SK-N-SH (cell line): ENCODE measurements around the gene STXBP1.

Experiments used
- EZH2phosphoT487 ChIP-seq: fragments of 200-600 bp; sonication (generic); IDR thresholded peaks from 2 replicates; pipeline ENCODE4 v1.6.1; 2017; ENCODE audit warnings: low read depth, mixed run types, mild to moderate bottlenecking, antibody characterized with exemption, moderate library complexity, borderline replicate concordance
- FOXJ3 ChIP-seq: sonication (generic); formaldehyde crosslinking; IDR thresholded peaks from 2 replicates; pipeline ENCODE4 v1.5.1; 2020; ENCODE audit warnings: mild to moderate bottlenecking, missing genetic modification reagents
- GABPA ChIP-seq: IDR thresholded peaks from 2 replicates; pipeline ENCODE4 v1.4.0; 2012; ENCODE audit warnings: low read depth, mild to moderate bottlenecking
- MXI1 ChIP-seq: IDR thresholded peaks from 2 replicates; pipeline ENCODE4 v1.6.1; 2012; ENCODE audit warnings: mild to moderate bottlenecking, low read depth, low read length, improper control_type of control experiment
- NRF1 ChIP-seq: IDR thresholded peaks from 2 replicates; pipeline ENCODE4 v1.6.1; 2012; ENCODE audit warnings: low read depth, mild to moderate bottlenecking, low read length
- POLR2AphosphoS5 ChIP-seq: IDR thresholded peaks from 2 replicates; pipeline ENCODE4 v1.6.1; 2012; ENCODE audit warnings: low read depth, low read length
- RXRA ChIP-seq: IDR thresholded peaks from 2 replicates; pipeline ENCODE4 v1.4.0; 2012; ENCODE audit warnings: low read depth, mild to moderate bottlenecking, borderline replicate concordance
- SMC3 ChIP-seq: IDR thresholded peaks from 2 replicates; pipeline ENCODE4 v1.6.1; 2012; ENCODE audit warnings: low read depth, low read length, improper control_type of control experiment
- TEAD4 ChIP-seq: IDR thresholded peaks from 2 replicates; pipeline ENCODE4 v1.4.0; 2012; ENCODE audit warnings: mild to moderate bottlenecking, borderline replicate concordance; ENCODE audit not compliant: insufficient read depth
- YY1 ChIP-seq: IDR thresholded peaks from 2 replicates; pipeline ENCODE4 v1.4.0; 2012; ENCODE audit warnings: low read depth, mild to moderate bottlenecking
- TF ChIP-seq, protein P1 (sequence below): IDR thresholded peaks from 2 replicates; pipeline ENCODE4 v1.6.1; 2012; ENCODE audit warnings: mild to moderate bottlenecking, low read depth, low read length, moderate library complexity
- TF ChIP-seq, protein P2 (sequence below): fragments of 200-600 bp; sonication (generic); IDR thresholded peaks from 2 replicates; pipeline ENCODE4 v1.6.1; 2017; ENCODE audit warnings: antibody characterized with exemption, mild to moderate bottlenecking, moderate library complexity
- TF ChIP-seq, protein P3 (sequence below): IDR thresholded peaks from 2 replicates; pipeline ENCODE4 v1.4.0; 2012; ENCODE audit warnings: low read depth, borderline replicate concordance
- TF ChIP-seq, protein P4 (sequence below): fragments of 150-350 bp; IDR thresholded peaks from 2 replicates; pipeline ENCODE4 v1.6.1; 2017; ENCODE audit warnings: antibody characterized with exemption, low read length, low read depth, borderline replicate concordance

DNA sequence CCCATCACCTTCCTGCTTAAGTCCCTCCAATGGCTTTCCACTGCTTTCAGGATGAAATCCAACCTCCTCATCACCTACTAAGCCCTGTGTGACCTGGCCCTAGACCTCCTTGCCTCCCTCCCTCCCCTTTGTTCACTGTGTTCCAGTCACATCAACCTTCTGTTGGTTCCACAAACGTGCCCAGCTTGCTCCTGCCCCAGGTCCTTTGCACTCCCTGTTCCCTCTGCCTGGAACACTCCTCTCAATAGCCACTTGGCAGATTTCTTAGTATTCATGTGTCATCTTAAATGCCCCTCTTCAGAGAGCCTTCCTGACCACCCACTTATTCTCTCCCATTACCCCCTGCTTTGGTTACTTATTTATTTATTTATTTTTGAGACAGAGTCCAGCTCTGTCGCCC is 24.1 kb upstream of the STXBP1 start:
- TF ChIP-seq FOXJ3 (CRISPR knock-in tag), result no peak
- TF ChIP-seq, protein P1, sequence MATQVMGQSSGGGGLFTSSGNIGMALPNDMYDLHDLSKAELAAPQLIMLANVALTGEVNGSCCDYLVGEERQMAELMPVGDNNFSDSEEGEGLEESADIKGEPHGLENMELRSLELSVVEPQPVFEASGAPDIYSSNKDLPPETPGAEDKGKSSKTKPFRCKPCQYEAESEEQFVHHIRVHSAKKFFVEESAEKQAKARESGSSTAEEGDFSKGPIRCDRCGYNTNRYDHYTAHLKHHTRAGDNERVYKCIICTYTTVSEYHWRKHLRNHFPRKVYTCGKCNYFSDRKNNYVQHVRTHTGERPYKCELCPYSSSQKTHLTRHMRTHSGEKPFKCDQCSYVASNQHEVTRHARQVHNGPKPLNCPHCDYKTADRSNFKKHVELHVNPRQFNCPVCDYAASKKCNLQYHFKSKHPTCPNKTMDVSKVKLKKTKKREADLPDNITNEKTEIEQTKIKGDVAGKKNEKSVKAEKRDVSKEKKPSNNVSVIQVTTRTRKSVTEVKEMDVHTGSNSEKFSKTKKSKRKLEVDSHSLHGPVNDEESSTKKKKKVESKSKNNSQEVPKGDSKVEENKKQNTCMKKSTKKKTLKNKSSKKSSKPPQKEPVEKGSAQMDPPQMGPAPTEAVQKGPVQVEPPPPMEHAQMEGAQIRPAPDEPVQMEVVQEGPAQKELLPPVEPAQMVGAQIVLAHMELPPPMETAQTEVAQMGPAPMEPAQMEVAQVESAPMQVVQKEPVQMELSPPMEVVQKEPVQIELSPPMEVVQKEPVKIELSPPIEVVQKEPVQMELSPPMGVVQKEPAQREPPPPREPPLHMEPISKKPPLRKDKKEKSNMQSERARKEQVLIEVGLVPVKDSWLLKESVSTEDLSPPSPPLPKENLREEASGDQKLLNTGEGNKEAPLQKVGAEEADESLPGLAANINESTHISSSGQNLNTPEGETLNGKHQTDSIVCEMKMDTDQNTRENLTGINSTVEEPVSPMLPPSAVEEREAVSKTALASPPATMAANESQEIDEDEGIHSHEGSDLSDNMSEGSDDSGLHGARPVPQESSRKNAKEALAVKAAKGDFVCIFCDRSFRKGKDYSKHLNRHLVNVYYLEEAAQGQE, result no peak
- TF ChIP-seq, protein P2, sequence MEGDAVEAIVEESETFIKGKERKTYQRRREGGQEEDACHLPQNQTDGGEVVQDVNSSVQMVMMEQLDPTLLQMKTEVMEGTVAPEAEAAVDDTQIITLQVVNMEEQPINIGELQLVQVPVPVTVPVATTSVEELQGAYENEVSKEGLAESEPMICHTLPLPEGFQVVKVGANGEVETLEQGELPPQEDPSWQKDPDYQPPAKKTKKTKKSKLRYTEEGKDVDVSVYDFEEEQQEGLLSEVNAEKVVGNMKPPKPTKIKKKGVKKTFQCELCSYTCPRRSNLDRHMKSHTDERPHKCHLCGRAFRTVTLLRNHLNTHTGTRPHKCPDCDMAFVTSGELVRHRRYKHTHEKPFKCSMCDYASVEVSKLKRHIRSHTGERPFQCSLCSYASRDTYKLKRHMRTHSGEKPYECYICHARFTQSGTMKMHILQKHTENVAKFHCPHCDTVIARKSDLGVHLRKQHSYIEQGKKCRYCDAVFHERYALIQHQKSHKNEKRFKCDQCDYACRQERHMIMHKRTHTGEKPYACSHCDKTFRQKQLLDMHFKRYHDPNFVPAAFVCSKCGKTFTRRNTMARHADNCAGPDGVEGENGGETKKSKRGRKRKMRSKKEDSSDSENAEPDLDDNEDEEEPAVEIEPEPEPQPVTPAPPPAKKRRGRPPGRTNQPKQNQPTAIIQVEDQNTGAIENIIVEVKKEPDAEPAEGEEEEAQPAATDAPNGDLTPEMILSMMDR, result no peak
- TF ChIP-seq YY1, result no peak
- no peak for TF ChIP-seq MXI1
- TF ChIP-seq GABPA, result no peak
- TF ChIP-seq, protein P3, sequence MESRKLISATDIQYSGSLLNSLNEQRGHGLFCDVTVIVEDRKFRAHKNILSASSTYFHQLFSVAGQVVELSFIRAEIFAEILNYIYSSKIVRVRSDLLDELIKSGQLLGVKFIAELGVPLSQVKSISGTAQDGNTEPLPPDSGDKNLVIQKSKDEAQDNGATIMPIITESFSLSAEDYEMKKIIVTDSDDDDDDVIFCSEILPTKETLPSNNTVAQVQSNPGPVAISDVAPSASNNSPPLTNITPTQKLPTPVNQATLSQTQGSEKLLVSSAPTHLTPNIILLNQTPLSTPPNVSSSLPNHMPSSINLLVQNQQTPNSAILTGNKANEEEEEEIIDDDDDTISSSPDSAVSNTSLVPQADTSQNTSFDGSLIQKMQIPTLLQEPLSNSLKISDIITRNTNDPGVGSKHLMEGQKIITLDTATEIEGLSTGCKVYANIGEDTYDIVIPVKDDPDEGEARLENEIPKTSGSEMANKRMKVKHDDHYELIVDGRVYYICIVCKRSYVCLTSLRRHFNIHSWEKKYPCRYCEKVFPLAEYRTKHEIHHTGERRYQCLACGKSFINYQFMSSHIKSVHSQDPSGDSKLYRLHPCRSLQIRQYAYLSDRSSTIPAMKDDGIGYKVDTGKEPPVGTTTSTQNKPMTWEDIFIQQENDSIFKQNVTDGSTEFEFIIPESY, result no peak
- TF ChIP-seq RXRA, result no peak
- TF ChIP-seq, protein P4, sequence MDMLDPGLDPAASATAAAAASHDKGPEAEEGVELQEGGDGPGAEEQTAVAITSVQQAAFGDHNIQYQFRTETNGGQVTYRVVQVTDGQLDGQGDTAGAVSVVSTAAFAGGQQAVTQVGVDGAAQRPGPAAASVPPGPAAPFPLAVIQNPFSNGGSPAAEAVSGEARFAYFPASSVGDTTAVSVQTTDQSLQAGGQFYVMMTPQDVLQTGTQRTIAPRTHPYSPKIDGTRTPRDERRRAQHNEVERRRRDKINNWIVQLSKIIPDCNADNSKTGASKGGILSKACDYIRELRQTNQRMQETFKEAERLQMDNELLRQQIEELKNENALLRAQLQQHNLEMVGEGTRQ, result no peak
- TF ChIP-seq POLR2AphosphoS5, result no peak
- no peak for TF ChIP-seq NRF1
- TF ChIP-seq EZH2phosphoT487, result no peak
- TF ChIP-seq SMC3, result no peak
- TF ChIP-seq TEAD4, result no peak
